Esophagus muscularis mucosa (tissue), 4 donors: ENCODE data around the gene NTM. TPM values are rescaled to one million over a fixed set of nuclear protein-coding genes. Genes with fewer than 3 reads are reported as not detected.

Experiments
- DNase-seq: peaks from one replicate; pipeline ENCODE4 v3.0.0-alpha.2; 2017; ENCODE audit errors: extremely low spot score
- H3K27ac ChIP-seq, 4 donors: fragments of 200-600 bp; sonication (generic); replicated peaks in 1 of 4; 1 replicate in 3 of 4; 2 replicates in 1 of 4; pipeline ENCODE4 v1.5.1; 2016 to 2019; ENCODE audit warnings: mild to moderate bottlenecking in 1 of 4
- H3K27me3 ChIP-seq, 4 donors: fragments of 200-600 bp; sonication (generic); one replicate each; pipeline versions ENCODE4 v1.5.1 to v1.6.0; 2016 to 2019
- H3K36me3 ChIP-seq, 4 donors: fragments of 200-600 bp; sonication (generic); one replicate each; pipeline ENCODE4 v1.5.1; 2016 to 2019
- H3K4me1 ChIP-seq, 4 donors: fragments of 200-600 bp; sonication (generic); one replicate each; pipeline ENCODE4 v1.5.1; 2016 to 2019
- H3K4me3 ChIP-seq, 4 donors: fragments of 200-600 bp; sonication (generic); 1 replicate in 2 of 4; 2 replicates in 2 of 4; pipeline ENCODE4 v1.5.1; 2016 to 2019; ENCODE audit warnings: mild to moderate bottlenecking in 4 of 4, moderate library complexity in 1 of 4
- H3K9me3 ChIP-seq, 4 donors: fragments of 200-600 bp; sonication (generic); 1 replicate in 3 of 4; 2 replicates in 1 of 4; pipeline ENCODE4 v1.5.1; 2016 to 2019
- EP300 ChIP-seq: sonication (generic); formaldehyde crosslinking; IDR thresholded peaks from one replicate; pipeline ENCODE4 v1.6.1; 2017; ENCODE audit warnings: antibody characterized with exemption
- POLR2A ChIP-seq: fragments of 450-650 bp; IDR thresholded peaks from one replicate; pipeline ENCODE4 v1.6.1; 2017; ENCODE audit warnings: antibody characterized with exemption, moderate library complexity, mild to moderate bottlenecking, low read depth
- POLR2AphosphoS5 ChIP-seq, 2 donors: sonication (generic); formaldehyde crosslinking; IDR thresholded peaks; one replicate each; pipeline ENCODE4 v1.6.1; 2017; ENCODE audit warnings: antibody characterized with exemption in 2 of 2
- WGBS: methylation state at CpG from one replicate; pipeline ENCODE4 v1.1.5; 2018; 5-methylcytosine and 5-hydroxymethylcytosine counted together
- intact Hi-C: fragments of 100-400 bp; cut with DNase I; formaldehyde crosslinking; loops from one replicate; pipeline ENCODE4 v1.15.1; 2023
- total RNA-seq, 4 donors: library from RNA; depleted of rRNA; stranded (reverse); fragments of >200 nt; gene quantifications; one replicate each; pipeline versions ENCODE4 v1.1.0 to v1.2.1, GENCODE V29; 2016
- TF ChIP-seq, protein P1 (sequence below), 3 experiments: fragments of 200-600 bp in 2 of 3; fragments of 450-650 bp in 1 of 3; sonication (generic) in 2 of 3; IDR thresholded peaks; one replicate each; pipeline ENCODE4 v1.5.1; 2017 to 2019; ENCODE audit warnings: antibody characterized with exemption in 3 of 3, mild to moderate bottlenecking in 2 of 3, moderate library complexity in 1 of 3

The NTM gene
- total RNA-seq, 4 donors from 2014 or later: 5.6 to 25.3 (median 8.3) TPM

- TF ChIP-seq POLR2AphosphoS5 (IDR thresholded peaks at IDR 0.05) (no peak), POLR2A (no peak)
- no peak for DNase-seq
- Histone ChIP-seq H3K9me3 (no peaks in the 10 kb centered on the region), H3K36me3 (no peaks in the 10 kb centered on the region), H3K27me3 (peaks cover 0 to 22% (median 0%) of the 10 kb centered on the region in 4 donors), H3K27ac (no peak overlapping the region), H3K4me3 (no peak overlapping the region), H3K4me1 (no peaks in the 10 kb centered on the region)
- 25% methylated on average over 4 of the region's 4 CpGs for WGBS
- intact Hi-C loops: no loop called here
These were observed 364.5 kb downstream of the NTM start for GRCh38 chr11:131734871-131735270.

- H3K4me3 ChIP-seq: no peak overlapping the region
- H3K27ac ChIP-seq: no peak overlapping the region
- TF ChIP-seq, protein P1, sequence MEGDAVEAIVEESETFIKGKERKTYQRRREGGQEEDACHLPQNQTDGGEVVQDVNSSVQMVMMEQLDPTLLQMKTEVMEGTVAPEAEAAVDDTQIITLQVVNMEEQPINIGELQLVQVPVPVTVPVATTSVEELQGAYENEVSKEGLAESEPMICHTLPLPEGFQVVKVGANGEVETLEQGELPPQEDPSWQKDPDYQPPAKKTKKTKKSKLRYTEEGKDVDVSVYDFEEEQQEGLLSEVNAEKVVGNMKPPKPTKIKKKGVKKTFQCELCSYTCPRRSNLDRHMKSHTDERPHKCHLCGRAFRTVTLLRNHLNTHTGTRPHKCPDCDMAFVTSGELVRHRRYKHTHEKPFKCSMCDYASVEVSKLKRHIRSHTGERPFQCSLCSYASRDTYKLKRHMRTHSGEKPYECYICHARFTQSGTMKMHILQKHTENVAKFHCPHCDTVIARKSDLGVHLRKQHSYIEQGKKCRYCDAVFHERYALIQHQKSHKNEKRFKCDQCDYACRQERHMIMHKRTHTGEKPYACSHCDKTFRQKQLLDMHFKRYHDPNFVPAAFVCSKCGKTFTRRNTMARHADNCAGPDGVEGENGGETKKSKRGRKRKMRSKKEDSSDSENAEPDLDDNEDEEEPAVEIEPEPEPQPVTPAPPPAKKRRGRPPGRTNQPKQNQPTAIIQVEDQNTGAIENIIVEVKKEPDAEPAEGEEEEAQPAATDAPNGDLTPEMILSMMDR (IDR thresholded peaks at IDR 0.05): no peak
- TF ChIP-seq EP300: no peak
- no peak for TF ChIP-seq POLR2A
- TF ChIP-seq POLR2AphosphoS5 (IDR thresholded peaks at IDR 0.05): no peak
- no peaks in the 10 kb centered on the region for H3K4me1 ChIP-seq
- peaks cover 0 to 29% (median 0%) of the 10 kb centered on the region in 4 donors for H3K27me3 ChIP-seq
- intact Hi-C loops: no loop called here
- no peaks in the 10 kb centered on the region for H3K36me3 ChIP-seq
- 49% methylated on average over 7 of the region's 7 CpGs for WGBS
- DNase-seq: no peak
- no peaks in the 10 kb centered on the region for H3K9me3 ChIP-seq
These were observed 366.9 kb downstream of the NTM start for GRCh38 chr11:131737357-131737756.

DNA sequence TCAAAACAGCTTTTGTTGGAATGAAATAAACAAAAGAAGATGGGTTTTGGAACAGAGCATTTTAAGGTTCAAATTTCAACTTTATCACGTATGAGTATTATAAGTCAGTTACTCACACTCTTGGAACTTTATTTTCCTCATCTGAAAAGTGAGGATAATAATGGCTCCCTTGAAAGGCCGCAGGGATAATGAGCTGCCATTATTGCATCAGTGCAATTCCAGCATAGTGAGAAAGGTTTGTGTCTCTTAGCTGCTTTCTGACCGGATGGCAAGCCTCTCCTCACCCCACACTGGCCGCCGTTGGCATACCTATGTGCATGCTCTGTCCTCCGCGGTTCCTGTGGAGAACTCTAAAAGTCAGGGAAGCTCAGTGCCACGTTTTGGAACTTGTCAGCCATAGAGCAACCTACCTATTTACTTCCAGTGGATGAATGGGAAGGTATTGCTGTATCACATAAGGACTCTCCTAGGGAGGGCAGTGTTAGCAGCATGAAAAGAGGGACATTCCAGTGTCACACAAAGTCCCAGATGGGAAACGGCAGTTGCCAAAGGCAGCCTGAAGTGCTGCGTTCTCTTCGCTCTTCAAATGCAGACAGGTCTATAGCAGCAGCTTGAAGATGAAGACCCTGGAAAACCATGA is 368.9 kb downstream of the NTM start:
- Histone ChIP-seq H3K4me1 (no peaks in the 10 kb centered on the region), H3K4me3 (no peak overlapping the region), H3K27ac (no peak overlapping the region), H3K27me3 (peaks cover 0 to 29% (median 0%) of the 10 kb centered on the region in 4 donors), H3K9me3 (no peaks in the 10 kb centered on the region), H3K36me3 (no peaks in the 10 kb centered on the region)
- DNase-seq: no peak
- intact Hi-C loops: no loop called here
- 77% methylated on average over 11 of the region's 11 CpGs for WGBS
- TF ChIP-seq EP300: no peak
- no peak for TF ChIP-seq POLR2A
- TF ChIP-seq, protein P1 (IDR thresholded peaks at IDR 0.05): no peak
- TF ChIP-seq POLR2AphosphoS5 (IDR thresholded peaks at IDR 0.05): no peak

DNA sequence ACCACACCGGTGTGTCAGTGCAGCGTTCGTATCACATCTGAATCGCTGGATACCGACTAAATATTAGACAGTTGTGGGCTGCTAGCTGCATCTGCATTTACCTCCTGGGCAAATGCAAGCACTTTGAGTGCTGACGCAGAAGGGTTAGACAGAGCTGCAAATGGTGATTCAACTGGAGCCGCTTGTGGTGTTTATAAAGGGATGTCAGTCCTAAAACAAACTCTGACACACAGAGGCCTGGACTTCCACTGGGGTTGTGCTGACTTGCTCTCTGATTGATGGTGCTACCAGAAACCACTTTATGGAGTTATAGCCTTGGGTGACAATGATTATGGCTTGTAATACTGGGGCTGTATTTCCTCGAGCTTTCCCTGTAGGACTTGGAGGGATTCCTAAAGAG is 374.4 kb downstream of the NTM start:
- no peaks in the 10 kb centered on the region for H3K36me3 ChIP-seq
- H3K4me1 ChIP-seq: no peaks in the 10 kb centered on the region
- WGBS: 70% methylated on average over 8 of the region's 8 CpGs
- intact Hi-C loops: no loop called here
- no peak for DNase-seq
- no peak overlapping the region for H3K4me3 ChIP-seq
- peaks cover 0 to 9% (median 0%) of the 10 kb centered on the region in 4 donors for H3K27me3 ChIP-seq
- TF ChIP-seq POLR2A (no peak), EP300 (no peak), POLR2AphosphoS5 (IDR thresholded peaks at IDR 0.05) (no peak)
- TF ChIP-seq, protein P1 (IDR thresholded peaks at IDR 0.05): no peak
- no peaks in the 10 kb centered on the region for H3K9me3 ChIP-seq
- H3K27ac ChIP-seq: no peak overlapping the region

- H3K4me3 ChIP-seq: no peak overlapping the region
- TF ChIP-seq, protein P1 (IDR thresholded peaks at IDR 0.05): no peak
- TF ChIP-seq POLR2AphosphoS5 (IDR thresholded peaks at IDR 0.05) (no peak), POLR2A (no peak), EP300 (no peak)
- no peak for DNase-seq
- no peaks in the 10 kb centered on the region for H3K36me3 ChIP-seq
- peaks cover 0 to 11% (median 0%) of the 10 kb centered on the region in 4 donors for H3K27me3 ChIP-seq
- no peaks in the 10 kb centered on the region for H3K4me1 ChIP-seq
- H3K9me3 ChIP-seq: no peaks in the 10 kb centered on the region
- intact Hi-C loops: no loop called here
- WGBS: 73% methylated on average over 6 of the region's 6 CpGs
- no peak overlapping the region for H3K27ac ChIP-seq
These were observed 375.0 kb downstream of the NTM start for GRCh38 chr11:131745405-131745804.
